Activated T-cell treated with anti-CD3 and anti-CD28 coated beads for 1 hour (primary cell): Measurements from ENCODE around the gene SLCO1B1.
"Not testable (repeated sequence)": the region's sequence is repeated elsewhere in the genome, so short reads cannot be mapped to it uniquely, and the experiment has no call there.

Experiments used
- DNase-seq: peaks from one replicate; pipeline ENCODE4 v3.0.0-alpha.2; 2020; ENCODE audit warnings: low read depth

SLCO1B1 gene

GRCh38 chr12:21130998-21131397, at the start of gene SLCO1B1:
SLCO1B1 (plus strand) TSS chr12:21131194; CDS start chr12:21141575, 10,381 bp downstream.
- DNase-seq = no peak

- DNase-seq = not testable (repeated sequence)
Observed at GRCh38 chr12:21084753-21085152, 46.2 kb upstream of the SLCO1B1 start.

GRCh38 chr12:21111732-21112131, 19.3 kb upstream of the SLCO1B1 start:
- no peak for DNase-seq

- no peak for DNase-seq
Observed at GRCh38 chr12:21113266-21113665, 17.7 kb upstream of the SLCO1B1 start.

- no peak for DNase-seq
Observed at GRCh38 chr12:21117995-21118394, 13.0 kb upstream of the SLCO1B1 start.

- DNase-seq = no peak
Observed at GRCh38 chr12:21118760-21119159, 12.2 kb upstream of the SLCO1B1 start.

- no peak for DNase-seq
Observed at GRCh38 chr12:21129351-21129750, 1.6 kb upstream of the SLCO1B1 start.

GRCh38 chr12:21129906-21130305, 1.1 kb upstream of the SLCO1B1 start:
- no peak for DNase-seq

- DNase-seq = not testable (repeated sequence)
Observed at GRCh38 chr12:21137318-21137999, 6.5 kb downstream of the SLCO1B1 start.

- no peak for DNase-seq
Observed at GRCh38 chr12:21138016-21138415, 7.0 kb downstream of the SLCO1B1 start.

GRCh38 chr12:21144309-21144708, 13.3 kb downstream of the SLCO1B1 start:
- DNase-seq = no peak

- not testable (repeated sequence) for DNase-seq
Observed at GRCh38 chr12:21149861-21150260, 18.9 kb downstream of the SLCO1B1 start.

- no peak for DNase-seq
Observed at GRCh38 chr12:21151184-21151583, 20.2 kb downstream of the SLCO1B1 start.

GRCh38 chr12:21155522-21156351, 24.7 kb downstream of the SLCO1B1 start:
- no peak for DNase-seq

GRCh38 chr12:21165048-21165447, 34.1 kb downstream of the SLCO1B1 start:
- DNase-seq = no peak

GRCh38 chr12:21169878-21170472, 39.0 kb downstream of the SLCO1B1 start:
- DNase-seq = no peak

- DNase-seq = no peak
Observed at GRCh38 chr12:21172079-21172478, 41.1 kb downstream of the SLCO1B1 start.

- no peak for DNase-seq
Observed at GRCh38 chr12:21183721-21184275, 52.8 kb downstream of the SLCO1B1 start.

- no peak for DNase-seq
Observed at GRCh38 chr12:21190016-21190415, 59.0 kb downstream of the SLCO1B1 start.

- not testable (repeated sequence) for DNase-seq
Observed at GRCh38 chr12:21214433-21214832, 83.4 kb downstream of the SLCO1B1 start.

GRCh38 chr12:21219206-21219605, 88.2 kb downstream of the SLCO1B1 start:
- DNase-seq = no peak

- no peak for DNase-seq
Observed at GRCh38 chr12:21220266-21220665, 89.3 kb downstream of the SLCO1B1 start.

- DNase-seq = no peak
Observed at GRCh38 chr12:21221072-21221471, 90.1 kb downstream of the SLCO1B1 start.
